Trophoblast cell (in vitro differentiated cells and primary cell): ENCODE results near the gene GRB7.

ENCODE experiments used
- DNase-seq, 2 donors: peaks; one replicate each; pipeline ENCODE4 v3.0.0-alpha.2; 2016
- H2AFZ ChIP-seq: 2 replicates; pipeline ENCODE4 v1.6.1; 2013; ENCODE audit warnings: low read length, moderate library complexity, mild to moderate bottlenecking; ENCODE audit not compliant: insufficient read depth, poor library complexity
- H2AK5ac ChIP-seq: 2 replicates; pipeline ENCODE4 v1.6.1; 2013; ENCODE audit warnings: mild to moderate bottlenecking, low read length
- H2BK120ac ChIP-seq: 2 replicates; pipeline ENCODE4 v1.6.1; 2013; ENCODE audit warnings: low read length, mild to moderate bottlenecking, moderate library complexity; ENCODE audit not compliant: insufficient read depth, poor library complexity
- H2BK12ac ChIP-seq: 2 replicates; pipeline ENCODE4 v1.6.1; 2013; ENCODE audit warnings: mild to moderate bottlenecking, low read length, moderate library complexity
- H2BK5ac ChIP-seq: 2 replicates; pipeline ENCODE4 v1.6.1; 2013; ENCODE audit warnings: low read length, low read depth, moderate library complexity, mild to moderate bottlenecking; ENCODE audit not compliant: poor library complexity
- H3K14ac ChIP-seq: 2 replicates; pipeline ENCODE4 v1.6.1; 2013; ENCODE audit warnings: mild to moderate bottlenecking, low read length
- H3K18ac ChIP-seq: 2 replicates; pipeline ENCODE4 v1.6.1; 2013; ENCODE audit warnings: mild to moderate bottlenecking, low read length
- H3K23ac ChIP-seq: 2 replicates; pipeline ENCODE4 v1.6.1; 2013; ENCODE audit warnings: low read length
- H3K27ac ChIP-seq: 2 replicates; pipeline ENCODE4 v1.5.1; 2013; ENCODE audit warnings: low read depth, mild to moderate bottlenecking, inconsistent platforms, low read length, moderate library complexity
- H3K27me3 ChIP-seq: 2 replicates; pipeline ENCODE4 v1.6.1; 2013; ENCODE audit warnings: inconsistent platforms, mild to moderate bottlenecking, low read length, moderate library complexity; ENCODE audit not compliant: insufficient read depth
- H3K36me3 ChIP-seq, 2 experiments: 1 replicate in 1 of 2; 2 replicates in 1 of 2; pipeline ENCODE4 v1.6.1; 2013; ENCODE audit warnings: low read length in 2 of 2, mild to moderate bottlenecking in 2 of 2, moderate library complexity in 1 of 2; ENCODE audit not compliant: insufficient read depth in 2 of 2, control insufficient read depth in 1 of 2
- H3K4ac ChIP-seq: 2 replicates; pipeline ENCODE4 v1.6.1; 2013; ENCODE audit warnings: low read depth, mild to moderate bottlenecking, low read length, moderate library complexity
- H3K4me1 ChIP-seq, 2 experiments: 1 replicate in 1 of 2; 2 replicates in 1 of 2; pipeline ENCODE4 v1.6.1; 2013; ENCODE audit warnings: low read length in 2 of 2, mild to moderate bottlenecking in 2 of 2, moderate library complexity in 1 of 2; ENCODE audit not compliant: insufficient read depth in 2 of 2, control insufficient read depth in 1 of 2
- H3K4me2 ChIP-seq: 2 replicates; pipeline ENCODE4 v1.6.1; 2013; ENCODE audit warnings: inconsistent platforms, mild to moderate bottlenecking, low read length, moderate library complexity
- H3K4me3 ChIP-seq: 2 replicates; pipeline ENCODE4 v1.5.1; 2013; ENCODE audit warnings: mild to moderate bottlenecking, low read depth, low read length, inconsistent platforms
- H3K79me1 ChIP-seq: one replicate; pipeline ENCODE4 v1.6.1; 2013; ENCODE audit warnings: low read length
- H3K79me2 ChIP-seq: 2 replicates; pipeline ENCODE4 v1.6.1; 2013; ENCODE audit warnings: low read length, mild to moderate bottlenecking; ENCODE audit not compliant: control insufficient read depth, insufficient read depth, poor library complexity
- H3K9ac ChIP-seq: 2 replicates; pipeline ENCODE4 v1.6.1; 2013; ENCODE audit warnings: mild to moderate bottlenecking, low read length
- H3K9me3 ChIP-seq: 2 replicates; pipeline ENCODE4 v1.6.1; 2013; ENCODE audit warnings: low read depth, mild to moderate bottlenecking, control low read depth, inconsistent platforms, low read length; ENCODE audit not compliant: insufficient read depth
- H4K12ac ChIP-seq: 2 replicates; pipeline ENCODE4 v1.6.1; 2013; ENCODE audit warnings: low read depth, mild to moderate bottlenecking, low read length, moderate library complexity
- H4K8ac ChIP-seq: 2 replicates; pipeline ENCODE4 v1.6.1; 2013; ENCODE audit warnings: low read depth, mild to moderate bottlenecking, low read length, moderate library complexity
- H4K91ac ChIP-seq: one replicate; pipeline ENCODE4 v1.6.1; 2013; ENCODE audit warnings: low read depth, mild to moderate bottlenecking, low read length, moderate library complexity
- WGBS: extraction: QIAGEN DNeasy Blood & Tissue Kit; methylation state at CpG from one replicate; pipeline ENCODE4 v1.1.7; 2013; ENCODE audit warnings: missing lambda C conversion rate; ENCODE audit not compliant: insufficient read length, insufficient coverage; ENCODE audit errors: extremely low coverage; 5-methylcytosine and 5-hydroxymethylcytosine counted together

The GRB7 gene

DNA sequence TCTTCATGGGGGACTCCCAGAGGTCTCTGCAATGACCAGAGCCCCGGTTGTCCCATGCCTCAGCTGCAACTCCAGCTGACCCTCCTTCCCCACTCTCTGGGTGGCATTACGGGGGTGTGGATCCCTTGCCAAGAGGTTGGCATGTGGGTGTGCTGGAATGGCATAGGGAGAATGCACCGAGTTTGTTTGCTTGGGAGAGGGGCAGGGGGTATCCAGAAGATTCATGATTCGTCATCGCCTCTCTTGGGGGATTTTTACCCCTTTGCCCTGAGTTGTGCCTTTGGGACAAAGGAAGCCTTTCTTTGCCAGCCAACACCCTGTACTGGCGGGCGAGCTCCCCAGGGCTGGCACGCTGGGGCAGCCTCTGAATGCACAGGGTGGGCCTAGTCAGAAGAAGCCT, 31.4 kb upstream of the GRB7 start:
- WGBS = no CpG with 5 or more reads among the region's 8 CpGs
- H3K4me3 ChIP-seq = no peak overlapping the region
- H3K4me1 ChIP-seq = peaks cover 3 to 16% of the 10 kb centered on the region in 2 experiments
- H2AK5ac ChIP-seq = no peak overlapping the region
- H3K9me3 ChIP-seq = peaks cover 3% of the 10 kb centered on the region
- H2AFZ ChIP-seq = no peak overlapping the region
- H3K4me2 ChIP-seq = no peak overlapping the region
- H3K79me2 ChIP-seq = no peaks in the 10 kb centered on the region
- no peaks in the 10 kb centered on the region for H3K79me1 ChIP-seq
- no peak overlapping the region for H3K27ac ChIP-seq
- DNase-seq = no peak
- no peak overlapping the region for H3K4ac ChIP-seq
- no peak overlapping the region for H3K18ac ChIP-seq
- H3K9ac ChIP-seq = no peak overlapping the region
- no peak overlapping the region for H2BK12ac ChIP-seq
- no peak overlapping the region for H4K91ac ChIP-seq
- no peak overlapping the region for H3K23ac ChIP-seq
- no peak overlapping the region for H4K8ac ChIP-seq
- no peaks in the 10 kb centered on the region for H3K27me3 ChIP-seq
- no peak overlapping the region for H3K14ac ChIP-seq
- H2BK5ac ChIP-seq = no peak overlapping the region
- peaks cover 33 to 38% of the 10 kb centered on the region in 2 experiments for H3K36me3 ChIP-seq
- no peak overlapping the region for H2BK120ac ChIP-seq
- no peak overlapping the region for H4K12ac ChIP-seq

DNA sequence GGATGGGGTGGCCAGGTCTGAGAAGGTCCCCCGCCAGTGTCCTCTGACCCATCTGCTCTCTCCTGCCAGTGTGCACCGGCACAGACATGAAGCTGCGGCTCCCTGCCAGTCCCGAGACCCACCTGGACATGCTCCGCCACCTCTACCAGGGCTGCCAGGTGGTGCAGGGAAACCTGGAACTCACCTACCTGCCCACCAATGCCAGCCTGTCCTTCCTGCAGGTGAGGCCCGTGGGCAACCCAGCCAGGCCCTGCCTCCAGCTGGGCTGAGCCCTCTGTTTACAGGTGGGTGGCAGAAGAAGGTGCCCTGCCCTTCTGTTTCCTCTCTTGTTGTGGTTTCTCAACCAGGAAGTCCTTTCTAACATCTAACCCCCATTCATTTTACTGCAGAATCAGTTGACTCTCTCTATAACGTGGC, 30.8 kb upstream of the GRB7 start:
- H3K9me3 ChIP-seq = peaks cover 4% of the 10 kb centered on the region
- no peak overlapping the region for H3K4me2 ChIP-seq
- no peak overlapping the region for H3K23ac ChIP-seq
- H3K79me2 ChIP-seq = no peaks in the 10 kb centered on the region
- peak overlapping the region; percentile 17 for H3K4me3 ChIP-seq
- H2BK120ac ChIP-seq = no peak overlapping the region
- no CpG with 5 or more reads among the region's 7 CpGs for WGBS
- H3K14ac ChIP-seq = no peak overlapping the region
- H3K4ac ChIP-seq = no peak overlapping the region
- H2BK5ac ChIP-seq = no peak overlapping the region
- H4K8ac ChIP-seq = no peak overlapping the region
- no peaks in the 10 kb centered on the region for H3K27me3 ChIP-seq
- no peak overlapping the region for H3K18ac ChIP-seq
- H3K79me1 ChIP-seq = no peaks in the 10 kb centered on the region
- no peak overlapping the region for H4K12ac ChIP-seq
- no peak overlapping the region for H4K91ac ChIP-seq
- peaks cover 37 to 44% of the 10 kb centered on the region in 2 experiments for H3K36me3 ChIP-seq
- H3K4me1 ChIP-seq = peaks cover 3 to 12% of the 10 kb centered on the region in 2 experiments
- H2BK12ac ChIP-seq = no peak overlapping the region
- no peak overlapping the region for H2AK5ac ChIP-seq
- H3K9ac ChIP-seq = no peak overlapping the region
- DNase-seq = no peak
- no peak overlapping the region for H3K27ac ChIP-seq
- H2AFZ ChIP-seq = no peak overlapping the region

DNA sequence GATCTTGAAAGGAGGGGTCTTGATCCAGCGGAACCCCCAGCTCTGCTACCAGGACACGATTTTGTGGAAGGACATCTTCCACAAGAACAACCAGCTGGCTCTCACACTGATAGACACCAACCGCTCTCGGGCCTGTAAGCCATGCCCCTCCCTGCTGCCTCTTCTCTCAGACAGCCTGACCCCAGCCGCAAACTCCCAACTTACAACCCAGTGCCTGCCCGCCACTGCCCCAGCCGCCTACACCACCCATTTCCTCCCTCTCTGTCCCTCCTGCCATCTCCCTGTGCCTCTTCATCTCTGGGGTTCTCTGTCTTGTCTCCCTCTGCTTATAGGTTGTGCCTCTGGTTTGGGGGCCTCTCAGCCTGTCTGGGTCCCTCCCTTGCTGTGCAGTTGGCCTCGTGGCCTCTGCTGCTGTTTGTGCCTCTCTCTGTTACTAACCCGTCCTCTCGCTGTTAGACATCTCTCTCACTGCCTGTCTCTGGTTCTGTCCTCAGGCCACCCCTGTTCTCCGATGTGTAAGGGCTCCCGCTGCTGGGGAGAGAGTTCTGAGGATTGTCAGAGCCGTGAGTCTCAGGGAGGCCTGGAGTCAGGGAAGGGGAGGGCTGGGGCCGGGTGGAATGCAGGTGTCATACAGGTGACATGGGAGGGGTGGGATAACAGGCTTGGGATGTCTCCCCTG, 28.3 kb upstream of the GRB7 start:
- Histone ChIP-seq H3K27me3 (no peaks in the 10 kb centered on the region), H2BK120ac (no peak overlapping the region), H2BK5ac (no peak overlapping the region), H3K27ac (no peak overlapping the region), H4K91ac (no peak overlapping the region), H2AFZ (no peak overlapping the region), H3K23ac (no peak overlapping the region), H3K4me2 (no peak overlapping the region), H3K36me3 (peaks cover 49 to 51% of the 10 kb centered on the region in 2 experiments), H4K12ac (no peak overlapping the region), H3K9ac (no peak overlapping the region), H3K9me3 (peaks cover 5% of the 10 kb centered on the region), H2BK12ac (no peak overlapping the region), H3K79me2 (no peaks in the 10 kb centered on the region), H3K14ac (no peak overlapping the region), H3K4ac (no peak overlapping the region), H3K4me1 (peaks cover 3 to 12% of the 10 kb centered on the region in 2 experiments), H4K8ac (no peak overlapping the region), H3K79me1 (no peaks in the 10 kb centered on the region), H2AK5ac (no peak overlapping the region), H3K18ac (no peak overlapping the region), H3K4me3 (no peak overlapping the region)
- no peak for DNase-seq
- WGBS = no CpG with 5 or more reads among the region's 14 CpGs

DNA sequence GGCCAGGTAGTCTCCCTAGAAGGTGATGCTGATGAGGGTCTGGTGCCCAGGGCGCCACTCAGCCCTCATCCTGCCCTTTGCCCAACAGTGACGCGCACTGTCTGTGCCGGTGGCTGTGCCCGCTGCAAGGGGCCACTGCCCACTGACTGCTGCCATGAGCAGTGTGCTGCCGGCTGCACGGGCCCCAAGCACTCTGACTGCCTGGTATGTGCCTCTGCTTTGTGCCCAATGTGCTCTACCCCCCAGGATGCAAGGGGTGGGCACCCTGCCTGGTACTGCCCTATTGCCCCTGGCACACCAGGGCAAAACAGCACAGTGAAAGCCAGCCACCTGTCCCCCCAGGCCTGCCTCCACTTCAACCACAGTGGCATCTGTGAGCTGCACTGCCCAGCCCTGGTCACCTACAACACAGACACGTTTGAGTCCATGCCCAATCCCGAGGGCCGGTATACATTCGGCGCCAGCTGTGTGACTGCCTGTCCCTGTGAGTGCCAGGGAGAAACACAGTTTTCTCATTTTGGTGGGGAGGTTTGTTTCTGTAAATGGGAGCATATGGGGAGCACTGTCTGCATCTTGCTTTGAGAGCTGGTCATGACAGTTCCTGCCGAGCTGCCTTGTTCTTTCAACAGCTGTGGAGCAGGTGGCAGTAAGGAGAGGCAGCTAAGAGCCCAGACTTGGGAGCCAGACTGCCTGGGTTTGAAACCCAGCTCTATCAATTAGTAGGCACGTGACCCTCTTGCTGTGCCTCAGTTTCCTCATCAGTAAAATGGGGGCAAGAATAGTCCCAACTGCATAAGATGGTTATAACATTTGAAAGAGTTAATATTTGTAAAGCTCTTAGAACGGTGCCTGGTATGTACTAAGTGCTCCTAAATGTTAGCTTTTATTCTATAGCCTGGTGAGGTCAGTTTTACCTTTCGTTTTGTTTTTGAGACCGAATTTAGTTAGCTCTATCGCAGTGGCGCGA, 27.5 kb upstream of the GRB7 start:
- H3K23ac ChIP-seq = no peak overlapping the region
- peaks cover 53 to 54% of the 10 kb centered on the region in 2 experiments for H3K36me3 ChIP-seq
- no peak overlapping the region for H3K14ac ChIP-seq
- H2BK12ac ChIP-seq = no peak overlapping the region
- no peak overlapping the region for H3K4me3 ChIP-seq
- no peak overlapping the region for H3K27ac ChIP-seq
- no peaks in the 10 kb centered on the region for H3K79me1 ChIP-seq
- H3K4me1 ChIP-seq = peaks cover 1 to 5% of the 10 kb centered on the region in 2 experiments
- no peak overlapping the region for H3K9ac ChIP-seq
- no peak overlapping the region for H2AK5ac ChIP-seq
- H4K91ac ChIP-seq = no peak overlapping the region
- no peak overlapping the region for H3K18ac ChIP-seq
- DNase-seq = no peak
- no peak overlapping the region for H3K4me2 ChIP-seq
- peaks cover 5% of the 10 kb centered on the region for H3K9me3 ChIP-seq
- no peaks in the 10 kb centered on the region for H3K27me3 ChIP-seq
- no peak overlapping the region for H4K12ac ChIP-seq
- H4K8ac ChIP-seq = no peak overlapping the region
- no peak overlapping the region for H3K4ac ChIP-seq
- no peaks in the 10 kb centered on the region for H3K79me2 ChIP-seq
- WGBS = no CpG with 5 or more reads among the region's 20 CpGs
- no peak overlapping the region for H2AFZ ChIP-seq
- no peak overlapping the region for H2BK5ac ChIP-seq
- H2BK120ac ChIP-seq = no peak overlapping the region
